HCEC 1CT (cell line): ENCODE data around the gene RFX8.
"Not testable (repeated sequence)": the region's sequence is repeated elsewhere in the genome, so short reads cannot be mapped to it uniquely, and the experiment has no call there.

Experiments used
- DNase-seq: peaks from one replicate; pipeline ENCODE4 v3.0.0-alpha.2; 2017

RFX8 gene

DNA sequence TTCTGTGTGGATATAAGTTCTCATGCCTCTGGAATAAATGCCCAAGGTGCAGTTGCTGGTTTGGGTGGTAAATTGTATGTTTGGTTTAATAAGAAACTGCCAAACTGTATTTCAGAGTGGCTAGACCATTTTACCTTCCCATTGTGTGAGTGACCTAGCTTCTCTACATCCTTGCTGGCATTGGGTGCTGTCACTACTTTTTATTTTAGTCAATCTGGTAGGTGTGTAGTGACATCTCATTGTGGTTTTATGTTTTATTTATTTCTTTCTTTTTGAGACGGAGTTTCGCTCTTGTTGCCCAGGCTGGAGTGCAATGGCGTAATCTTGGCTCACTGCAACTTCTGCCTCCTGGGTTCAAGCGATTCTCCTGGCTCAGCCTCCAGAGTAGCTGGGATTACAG is 36.4 kb downstream of the RFX8 start:
- not testable (repeated sequence) for DNase-seq

- DNase-seq, result peak; percentile 35
Measured at GRCh38 chr2:101435001-101435862, 39.7 kb downstream of the RFX8 start.

DNA sequence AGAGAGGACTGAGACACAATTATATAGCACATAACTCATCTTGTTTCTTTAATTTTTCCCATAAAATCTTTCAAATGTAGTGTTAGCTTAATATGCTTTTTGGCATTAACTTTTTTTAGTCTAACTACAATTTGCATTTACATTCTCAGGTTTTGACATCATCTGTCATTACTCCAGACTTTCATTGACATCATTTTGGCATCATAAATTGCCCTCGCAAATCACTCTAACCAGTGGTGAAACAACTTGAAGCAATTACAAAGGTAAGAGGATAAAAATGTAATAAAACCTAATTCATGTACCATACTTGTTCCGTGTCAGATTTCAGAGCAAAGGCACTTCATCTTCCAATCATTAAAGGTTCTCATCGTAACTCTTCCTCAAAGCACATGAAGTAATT is 41.4 kb downstream of the RFX8 start:
- DNase-seq, result no peak

DNA sequence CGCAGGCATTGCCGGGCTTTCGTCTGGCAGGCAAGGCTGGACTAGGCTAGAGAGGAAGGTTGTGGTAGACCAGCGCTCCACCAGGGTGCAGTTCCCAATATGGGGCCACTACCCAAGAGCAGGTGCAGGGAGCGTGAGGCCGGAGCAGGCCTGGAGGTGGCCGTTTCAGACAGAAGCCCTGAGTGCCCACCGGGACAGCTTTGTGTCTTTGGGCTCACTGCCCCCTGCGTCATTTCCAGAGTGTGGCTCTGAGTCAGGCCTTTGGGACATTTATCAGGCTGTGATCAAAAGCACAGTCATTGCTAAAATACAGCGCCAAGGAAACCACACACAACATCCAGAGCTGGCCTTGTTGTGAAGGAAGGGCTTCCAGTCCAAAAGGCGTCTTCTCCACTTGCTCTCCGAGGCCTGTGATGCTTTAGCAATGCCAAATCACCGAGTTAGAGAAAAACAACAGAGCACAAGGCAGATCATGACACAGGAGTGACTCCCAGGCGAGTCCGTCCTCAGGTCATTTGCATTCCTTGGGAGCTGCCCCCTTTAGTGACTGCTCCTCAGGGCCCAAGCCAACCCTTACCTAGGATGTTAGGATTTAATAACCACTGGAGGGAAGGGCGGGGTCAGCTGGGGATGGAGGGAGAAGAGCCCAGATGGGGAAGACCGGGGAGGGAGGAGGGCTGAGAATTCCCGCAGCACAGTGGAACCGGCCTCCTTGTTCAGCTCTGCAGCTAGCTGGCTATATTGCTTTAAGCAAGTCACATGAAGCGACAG is 42.3 kb downstream of the RFX8 start:
- no peak for DNase-seq

- no peak for DNase-seq
Measured at GRCh38 chr2:101431486-101431885, 43.4 kb downstream of the RFX8 start.

GRCh38 chr2:101430156-101430555 is 44.8 kb downstream of the RFX8 start:
- no peak for DNase-seq

GRCh38 chr2:101429453-101429852 is 45.5 kb downstream of the RFX8 start:
- no peak for DNase-seq

DNA sequence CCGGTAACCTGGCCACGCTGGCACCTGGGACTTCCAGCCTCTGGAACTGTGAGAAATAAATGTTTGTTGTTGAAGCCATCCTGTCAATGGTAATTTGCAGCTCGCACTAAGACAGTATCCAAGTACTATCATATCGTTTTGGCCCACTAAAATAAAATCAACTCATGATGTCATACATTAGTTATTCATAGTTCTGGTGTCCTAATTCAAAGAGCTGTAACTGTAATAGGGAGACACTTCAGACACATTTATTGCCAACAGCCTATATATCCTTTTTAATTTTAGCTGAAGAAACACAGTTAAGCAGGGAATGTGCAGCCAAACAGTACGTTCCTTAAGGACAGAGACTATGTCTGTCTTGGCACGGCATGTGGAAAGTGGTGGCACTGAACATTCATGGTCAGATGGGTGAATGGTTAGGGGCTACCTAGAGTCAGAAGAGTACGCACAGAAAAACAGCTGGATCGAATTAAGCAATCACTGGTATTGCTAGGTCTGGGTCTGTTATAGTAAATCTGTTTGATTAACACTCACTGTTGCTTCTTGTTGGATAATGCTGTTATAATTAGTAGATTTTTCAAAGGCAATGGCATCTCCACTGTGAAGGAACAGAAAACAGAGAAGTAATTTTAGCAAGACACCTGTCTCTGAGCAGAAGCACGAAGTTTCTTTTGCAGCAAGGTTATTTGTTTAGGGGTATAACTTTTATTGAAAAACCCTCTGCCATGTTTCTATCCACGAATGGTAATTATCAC is 46.3 kb downstream of the RFX8 start:
- DNase-seq, result no peak

GRCh38 chr2:101427743-101428142 is 47.2 kb downstream of the RFX8 start:
- DNase-seq, result no peak

- no peak for DNase-seq
Measured at GRCh38 chr2:101427240-101427639, 47.7 kb downstream of the RFX8 start.

DNA sequence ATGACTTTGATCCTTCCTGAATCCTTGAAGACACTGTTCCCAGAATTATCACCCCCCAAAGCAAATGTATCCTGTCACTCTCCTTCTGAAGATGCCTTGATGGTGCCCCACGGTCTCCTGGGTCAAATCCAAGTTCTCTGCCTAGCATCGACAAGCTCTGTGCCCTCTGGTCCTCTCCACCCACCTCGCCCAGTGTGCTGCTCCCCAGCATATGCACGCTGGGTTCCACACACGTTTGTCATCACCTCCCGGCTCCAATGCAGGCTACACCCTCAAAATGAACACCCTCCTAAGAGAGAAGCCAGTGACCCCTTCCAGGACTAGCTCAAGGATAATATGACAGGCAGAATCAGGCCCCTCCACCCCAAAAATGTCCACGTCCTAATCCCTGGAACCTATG is 48.1 kb downstream of the RFX8 start:
- no peak for DNase-seq

- no peak for DNase-seq
Measured at GRCh38 chr2:101420623-101421022, 54.3 kb downstream of the RFX8 start.

DNA sequence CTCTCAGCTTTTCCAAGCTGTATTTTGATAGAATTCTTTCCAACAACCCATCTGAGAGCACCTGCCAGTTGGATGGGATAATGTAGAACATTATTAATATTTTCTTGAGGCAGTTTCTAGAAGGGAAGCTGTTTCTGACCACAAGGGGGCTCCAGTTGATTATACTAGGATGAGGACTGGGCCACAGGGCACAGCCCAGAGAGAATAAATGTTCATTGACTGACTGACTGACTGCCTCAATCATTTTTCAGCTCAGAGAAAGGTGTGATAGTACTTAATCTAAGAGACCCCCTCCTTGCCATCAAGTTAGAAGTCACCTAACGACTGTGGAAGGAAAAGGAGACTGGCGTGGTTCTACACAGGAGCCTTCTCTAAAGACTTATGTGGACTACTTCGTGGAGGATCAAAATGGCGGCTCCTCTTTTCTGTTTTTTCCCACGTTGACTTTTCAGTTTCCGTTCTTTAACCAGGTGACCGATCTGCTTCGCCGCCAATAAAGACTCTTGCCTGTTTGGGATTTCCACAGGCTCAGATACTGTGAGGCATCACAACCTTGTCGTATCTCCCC is 55.7 kb downstream of the RFX8 start:
- peak; percentile 73 for DNase-seq

DNA sequence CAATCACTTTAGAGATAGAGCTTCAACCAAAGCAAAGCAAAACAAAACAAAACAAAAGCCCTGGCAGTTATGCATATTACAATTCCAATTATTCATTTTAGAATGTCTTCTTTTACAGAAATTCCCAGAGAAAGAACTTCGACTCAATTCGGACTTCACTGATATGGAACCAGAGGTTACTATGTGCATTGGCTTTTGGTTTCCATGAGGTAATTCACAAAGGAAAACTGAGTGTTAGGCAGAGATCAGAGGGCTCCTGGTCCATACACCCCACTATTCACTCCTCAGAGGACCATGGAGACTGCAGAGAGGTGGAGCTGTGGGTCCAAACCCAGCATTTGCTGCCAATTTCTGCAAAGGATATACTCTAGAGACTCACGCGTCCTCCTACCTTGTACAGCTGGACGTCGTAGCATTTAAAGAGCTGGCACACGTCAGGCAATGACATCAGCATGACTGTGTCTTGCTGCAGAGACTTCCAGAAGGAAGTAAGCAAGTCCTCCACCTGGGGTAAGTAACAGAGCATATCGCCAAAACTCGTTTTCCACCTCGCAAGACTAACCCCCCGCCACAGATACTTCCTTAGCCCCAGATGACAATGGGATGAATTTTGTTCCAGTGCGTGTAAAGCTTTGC is 56.3 kb downstream of the RFX8 start:
- no peak for DNase-seq

DNA sequence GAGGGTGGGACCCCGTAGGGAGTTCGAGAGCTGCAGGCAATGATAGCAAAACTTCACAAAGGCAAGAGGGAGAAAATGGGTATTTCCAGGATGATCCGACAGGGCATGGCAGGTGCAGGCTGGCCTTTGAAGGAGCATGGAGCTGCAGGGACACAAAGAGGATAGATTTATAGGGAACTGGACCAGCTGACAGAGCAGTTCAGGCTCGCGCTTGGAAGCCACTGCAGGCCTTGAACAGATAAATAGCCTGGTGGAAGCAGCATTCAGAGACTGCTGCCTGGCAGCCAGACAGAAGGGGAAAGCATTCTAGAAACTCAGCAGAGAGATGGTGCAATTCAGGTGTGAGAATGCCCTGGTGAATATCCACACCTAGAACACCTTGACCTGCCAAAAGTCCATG is 58.3 kb downstream of the RFX8 start:
- no peak for DNase-seq

DNA sequence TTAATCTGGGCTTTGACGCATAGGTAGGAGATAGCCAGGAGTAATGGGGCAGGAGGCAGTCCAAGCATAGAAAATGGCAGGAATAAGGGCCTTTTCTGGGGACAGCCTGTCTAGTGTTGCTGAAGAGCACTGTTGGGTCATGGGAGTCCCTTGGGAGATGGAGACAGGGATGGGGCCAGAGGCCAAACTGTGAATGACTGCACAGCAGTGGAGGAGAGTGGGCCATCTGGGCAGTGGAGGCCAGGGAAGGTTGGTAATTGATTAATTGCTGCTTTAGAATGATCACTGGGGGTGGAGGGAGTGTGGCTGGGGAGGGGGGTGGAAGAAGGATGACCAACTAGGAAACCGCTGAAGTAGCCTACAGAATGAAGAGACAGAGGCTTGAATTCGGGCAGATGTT is 59.0 kb downstream of the RFX8 start:
- DNase-seq, result no peak

GRCh38 chr2:101415220-101415619 is 59.7 kb downstream of the RFX8 start:
- DNase-seq, result no peak

DNA sequence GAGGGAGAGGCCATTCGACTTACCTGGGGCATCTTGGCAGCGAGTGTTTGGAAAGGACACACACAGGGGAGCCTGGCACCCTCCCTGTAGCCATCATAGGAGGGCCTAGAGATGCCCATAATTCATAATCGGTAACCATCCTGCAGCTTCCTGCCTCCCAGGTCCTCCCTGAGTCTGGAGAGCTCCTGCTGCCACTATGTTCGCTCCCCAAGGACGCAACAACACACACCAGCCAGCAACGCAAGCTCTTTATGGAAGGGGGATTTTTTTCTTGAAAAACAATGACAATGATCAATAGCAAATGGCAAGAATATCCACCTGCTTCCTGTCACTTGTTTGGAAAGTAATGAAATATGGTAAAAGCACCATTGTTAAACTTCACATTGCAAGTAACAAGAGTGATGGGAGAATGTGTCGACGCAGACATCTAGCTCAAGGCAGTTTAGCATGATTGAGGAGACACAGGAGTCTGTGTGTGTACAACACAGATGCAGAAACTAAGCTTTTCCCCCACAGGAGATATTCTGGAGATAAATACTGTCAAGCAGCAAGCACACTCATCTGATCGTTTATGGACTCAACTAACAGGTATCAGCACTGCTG is 62.7 kb downstream of the RFX8 start:
- no peak for DNase-seq

- DNase-seq, result no peak
Measured at GRCh38 chr2:101410746-101411145, 64.2 kb downstream of the RFX8 start.

DNA sequence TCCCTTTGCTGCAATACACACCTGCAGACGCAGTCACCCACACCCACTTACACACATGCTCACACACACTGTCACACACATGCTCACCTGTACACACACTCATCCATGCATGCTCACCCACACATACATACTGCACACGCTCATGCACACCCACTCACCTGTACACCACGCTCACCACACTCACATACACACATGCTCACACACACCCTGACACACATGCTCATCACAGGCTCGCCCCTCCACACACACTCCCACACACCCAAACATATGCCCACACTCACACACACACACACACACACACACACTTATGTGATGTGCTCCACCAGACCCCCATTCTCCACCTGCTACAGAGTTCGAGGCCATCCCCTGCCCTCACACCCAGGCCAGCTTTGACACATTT is 64.8 kb downstream of the RFX8 start:
- no peak for DNase-seq

DNA sequence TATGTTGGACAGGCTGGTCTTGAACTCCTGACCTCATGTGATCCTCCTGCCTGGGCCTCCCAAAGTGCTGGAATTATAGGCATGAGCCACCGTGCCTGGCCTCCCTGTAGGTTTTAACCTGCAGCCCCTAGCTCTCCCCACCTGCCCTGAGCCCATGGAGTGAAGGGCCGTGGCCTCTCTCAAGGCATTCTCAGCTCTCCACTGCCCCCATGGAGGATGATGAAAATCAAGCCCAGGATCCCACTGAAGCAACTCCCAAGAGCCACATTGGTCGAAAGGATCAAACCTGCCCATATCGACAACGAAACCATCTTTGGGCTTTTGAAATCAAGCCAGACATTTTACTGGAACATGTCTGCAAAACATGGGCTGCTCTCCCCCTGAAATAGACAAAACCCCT is 65.2 kb downstream of the RFX8 start:
- DNase-seq, result no peak

DNA sequence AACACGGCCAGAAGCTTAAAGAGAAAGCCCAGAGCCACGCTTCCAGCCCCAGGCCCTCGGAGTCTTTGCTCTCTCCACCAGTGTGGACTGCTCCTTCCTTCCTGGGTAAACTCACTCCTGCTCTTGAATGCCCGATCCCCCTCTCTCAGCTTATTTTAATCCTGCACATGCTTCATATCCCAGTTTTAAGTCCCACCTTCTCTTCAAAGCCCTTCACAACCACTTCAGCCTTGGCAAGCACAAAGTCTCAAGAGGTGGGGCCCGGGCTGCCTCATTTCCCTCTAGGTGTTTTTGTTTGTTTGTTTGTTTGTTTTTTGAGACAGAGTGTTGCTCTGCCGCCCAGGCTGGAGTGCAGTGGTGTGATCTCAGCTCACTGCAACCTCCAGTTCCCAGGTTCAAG is 66.0 kb downstream of the RFX8 start:
- DNase-seq, result no peak
